ENCODE data around the gene KCNG1. TPM values are rescaled to one million over a fixed set of nuclear protein-coding genes. Genes with fewer than 3 reads are reported as not detected.

KCNG1 gene
- total and polyA plus RNA-seq, 2 of the 8 experiments (the other 6 are each of a cell fraction or from before 2014, with no cell fraction given) = 16.0 to 18.0 TPM

- TF ChIP-seq CHD7 (IDR thresholded peaks at IDR 0.05; ENCODE audit: insufficient replicate concordance, low read length) (no peak), RAD21 (IDR thresholded peaks at IDR 0.05 in 1 of 2, conservative IDR thresholded peaks at IDR 0.05 in 1 of 2; ENCODE audit: low read depth in 2 of 2, low read length in 2 of 2) (peak; percentile 48 to 60), ATF2 (IDR thresholded peaks at IDR 0.05; ENCODE audit: low read length) (no peak), RXRA (IDR thresholded peaks at IDR 0.05; ENCODE audit: insufficient read depth, low read depth, low read length) (no peak), BCL11A (IDR thresholded peaks at IDR 0.05; ENCODE audit: low read depth in 2 of 2, low read length in 2 of 2) (no peak), ZNF274 (IDR thresholded peaks at IDR 0.05; ENCODE audit: borderline replicate concordance, extremely low read depth, low read length) (no peak), TAF1 (IDR thresholded peaks at IDR 0.05; ENCODE audit: low read depth, low read length) (no peak), SP4 (IDR thresholded peaks at IDR 0.05; ENCODE audit: low read length) (no peak), CHD2 (IDR thresholded peaks at IDR 0.05; ENCODE audit: low read length) (no peak)
Observed at GRCh38 chr20:51042657-51043247, 19.8 kb upstream of the KCNG1 start (continued).

All from H1 (cell line).